Astrocyte (in vitro differentiated cells and primary cell): ENCODE data around the gene PLPP4.

ENCODE experiments used
- EZH2 ChIP-seq: IDR thresholded peaks from 2 replicates; pipeline ENCODE4 v1.6.1; 2012; ENCODE audit warnings: mild to moderate bottlenecking, low read length, inconsistent platforms; ENCODE audit not compliant: insufficient read depth
- TF ChIP-seq, protein P1 (sequence below): IDR thresholded peaks from 2 replicates; pipeline ENCODE4 v1.5.1; 2011; ENCODE audit warnings: low read depth, mild to moderate bottlenecking, inconsistent platforms, low read length, moderate library complexity; ENCODE audit not compliant: insufficient read depth

DNA sequence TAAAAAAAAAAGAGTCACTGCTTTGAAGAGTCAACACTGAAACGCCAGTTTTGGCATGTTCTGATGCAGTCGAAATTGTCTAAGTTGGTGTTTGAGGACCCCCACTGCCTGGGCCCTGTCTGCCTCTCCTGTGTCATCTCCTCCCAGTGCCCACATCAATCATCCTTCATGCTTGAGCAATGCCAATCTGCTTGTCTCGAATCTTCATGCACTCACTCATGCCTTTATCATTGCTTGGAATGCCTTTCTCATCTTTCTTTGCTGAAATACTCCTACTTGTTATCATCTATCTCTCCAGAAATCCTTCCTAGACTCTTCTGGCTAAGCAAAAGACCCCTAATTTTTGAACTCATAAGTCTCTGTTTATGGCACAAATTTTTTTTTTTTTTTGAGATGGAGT lies 42.1 kb upstream of the PLPP4 start:
- TF ChIP-seq, protein P1, sequence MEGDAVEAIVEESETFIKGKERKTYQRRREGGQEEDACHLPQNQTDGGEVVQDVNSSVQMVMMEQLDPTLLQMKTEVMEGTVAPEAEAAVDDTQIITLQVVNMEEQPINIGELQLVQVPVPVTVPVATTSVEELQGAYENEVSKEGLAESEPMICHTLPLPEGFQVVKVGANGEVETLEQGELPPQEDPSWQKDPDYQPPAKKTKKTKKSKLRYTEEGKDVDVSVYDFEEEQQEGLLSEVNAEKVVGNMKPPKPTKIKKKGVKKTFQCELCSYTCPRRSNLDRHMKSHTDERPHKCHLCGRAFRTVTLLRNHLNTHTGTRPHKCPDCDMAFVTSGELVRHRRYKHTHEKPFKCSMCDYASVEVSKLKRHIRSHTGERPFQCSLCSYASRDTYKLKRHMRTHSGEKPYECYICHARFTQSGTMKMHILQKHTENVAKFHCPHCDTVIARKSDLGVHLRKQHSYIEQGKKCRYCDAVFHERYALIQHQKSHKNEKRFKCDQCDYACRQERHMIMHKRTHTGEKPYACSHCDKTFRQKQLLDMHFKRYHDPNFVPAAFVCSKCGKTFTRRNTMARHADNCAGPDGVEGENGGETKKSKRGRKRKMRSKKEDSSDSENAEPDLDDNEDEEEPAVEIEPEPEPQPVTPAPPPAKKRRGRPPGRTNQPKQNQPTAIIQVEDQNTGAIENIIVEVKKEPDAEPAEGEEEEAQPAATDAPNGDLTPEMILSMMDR = no peak
- no peak for TF ChIP-seq EZH2
